K562 (cell line): ENCODE measurements around the gene RPTOR. TPM values are rescaled to one million over a fixed set of nuclear protein-coding genes. Genes with fewer than 3 reads are reported as not detected.

Experiments used
- ATAC-seq: fragments of 200-7000 bp; cut with Tn5 transposase; 3 replicates; pipeline ENCODE4 v1.9.1; 2020; ENCODE audit warnings: moderate library complexity
- BruUV-seq: library from RNA; stranded (reverse); fragments of 400-500 nt; replicated peaks from 2 replicates; lab custom pipeline; 2021; lab: Mats Ljungman, UMichigan
- CTCF ChIA-PET: fragments of 300-600 bp; formaldehyde crosslinking; extraction: SDS; loops from one replicate; lab custom pipeline; 2021; ENCODE audit warnings: low intra/inter-chr PET ratio; lab: Yijun Ruan, JAX
- POLR2A ChIA-PET: fragments of 300-600, 350-650 bp; sonication (Branson Sonifier 250); formaldehyde crosslinking; extraction: SDS; loops from one replicate; lab custom pipeline; 2021; ENCODE audit warnings: antibody characterized with exemption, inconsistent platforms; lab: Yijun Ruan, JAX
- DNase-seq, 4 experiments: peaks; one replicate each; pipeline versions ENCODE4 v3.0.0 to v3.0.0-alpha.2; 2011 to 2018; ENCODE audit warnings: low spot score in 3 of 4, mixed read lengths in 3 of 4; ENCODE audit errors: extremely low read depth in 1 of 4
- FAIRE-seq: peaks from 2 replicates; lab custom pipeline; 2011; peaks lifted over from hg19 to GRCh38; lab: Jason Lieb, UNC
- H2AFZ ChIP-seq: 2 replicates; pipeline ENCODE4 v1.6.0; 2011; ENCODE audit warnings: low read depth, low read length, control low read depth, inconsistent platforms
- H3K27ac ChIP-seq: fragments of 200-600 bp; 3 replicates; pipeline ENCODE4 v1.8.0; 2011; ENCODE audit warnings: low read depth, mild to moderate bottlenecking, control low read depth, inconsistent platforms, low read length, moderate library complexity, mixed read lengths; ENCODE audit errors: extremely low read depth
- H3K27me3 ChIP-seq, 2 experiments: fragments of 300-600 bp in 1 of 2; 2 replicates in 1 of 2; 3 replicates in 1 of 2; pipeline versions ENCODE4 v1.6.0 to v1.8.0; 2011; ENCODE audit warnings: inconsistent platforms in 2 of 2, low read length in 2 of 2, mild to moderate bottlenecking in 1 of 2, mixed read lengths in 1 of 2, moderate library complexity in 1 of 2; ENCODE audit not compliant: control insufficient read depth in 2 of 2, insufficient read depth in 2 of 2
- H3K36me3 ChIP-seq: fragments of 300-600 bp; 3 replicates; pipeline ENCODE4 v1.8.0; 2011; ENCODE audit warnings: mild to moderate bottlenecking, low read length, inconsistent platforms; ENCODE audit not compliant: control insufficient read depth, insufficient read depth
- H3K4me1 ChIP-seq, 2 experiments: fragments of 200-600 bp in 1 of 2; replicated peaks in 1 of 2; 2 replicates in 1 of 2; 3 replicates in 1 of 2; pipeline versions ENCODE4 v1.5.1 to v1.8.0; 2011; ENCODE audit warnings: inconsistent platforms in 2 of 2, low read length in 2 of 2, mild to moderate bottlenecking in 1 of 2, mixed read lengths in 1 of 2, moderate library complexity in 1 of 2; ENCODE audit not compliant: control insufficient read depth in 2 of 2, insufficient read depth in 2 of 2
- H3K4me2 ChIP-seq: 2 replicates; pipeline ENCODE4 v1.6.1; 2011; ENCODE audit warnings: low read length, control low read depth, inconsistent platforms, mixed read lengths; ENCODE audit not compliant: insufficient read depth
- H3K4me3 ChIP-seq: fragments of 200-600 bp; sonication (generic), shearing (Covaris generic); 2 replicates; pipeline ENCODE4 v1.5.1; 2016; ENCODE audit warnings: control low read depth, inconsistent platforms
- H3K79me2 ChIP-seq: fragments of 200-600 bp; 3 replicates; pipeline ENCODE4 v1.8.0; 2011; ENCODE audit warnings: low read length, inconsistent platforms; ENCODE audit not compliant: control insufficient read depth, insufficient read depth
- H3K9ac ChIP-seq, 2 experiments: 2 replicates each; pipeline versions ENCODE4 v1.6.0 to v1.6.1; 2011; ENCODE audit warnings: low read depth in 2 of 2, low read length in 2 of 2, control low read depth in 1 of 2, inconsistent platforms in 1 of 2, mild to moderate bottlenecking in 1 of 2, mixed read lengths in 1 of 2; ENCODE audit not compliant: insufficient read depth in 1 of 2
- H3K9me1 ChIP-seq: one replicate; pipeline ENCODE4 v1.6.0; 2011; ENCODE audit warnings: inconsistent platforms, mild to moderate bottlenecking, low read length, moderate library complexity; ENCODE audit not compliant: control insufficient read depth, insufficient read depth
- H3K9me3 ChIP-seq: replicated peaks from 2 replicates; pipeline ENCODE4 v1.5.1; 2011; ENCODE audit warnings: low read depth, low read length, inconsistent platforms; ENCODE audit not compliant: control insufficient read depth, insufficient read depth
- H4K20me1 ChIP-seq: replicated peaks from 2 replicates; pipeline ENCODE4 v1.6.1; 2011; ENCODE audit warnings: low read length, inconsistent platforms, mixed read lengths; ENCODE audit not compliant: control insufficient read depth, insufficient read depth
- BRD9 ChIP-seq: fragments of 450-650 bp; IDR thresholded peaks from 2 replicates; pipeline ENCODE4 v1.6.1; 2018; ENCODE audit warnings: low read depth; ENCODE audit not compliant: partially characterized antibody
- ETV5 ChIP-seq: sonication (generic); formaldehyde crosslinking; IDR thresholded peaks from 2 replicates; pipeline ENCODE4 v1.4.0; 2020; ENCODE audit warnings: low read depth, mild to moderate bottlenecking, missing genetic modification reagents
- MCM2 ChIP-seq: fragments of 450-650 bp; IDR thresholded peaks from 2 replicates; pipeline ENCODE4 v1.6.1; 2017; ENCODE audit warnings: low read depth, mild to moderate bottlenecking
- MLLT1 ChIP-seq, 2 experiments: fragments of 450-650 bp; IDR thresholded peaks; 2 replicates each; pipeline ENCODE4 v1.6.1; 2016
- PRPF4 ChIP-seq: fragments of 200-400 bp; formaldehyde crosslinking; IDR thresholded peaks from one replicate; pipeline ENCODE4 v1.6.1; 2017; ENCODE audit warnings: low read length, low read depth, mild to moderate bottlenecking; ENCODE audit not compliant: insufficient read depth, poor library complexity, severe bottlenecking
- RBM17 ChIP-seq: fragments of 200-400 bp; formaldehyde crosslinking; IDR thresholded peaks from 2 replicates; pipeline ENCODE4 v1.6.1; 2017; ENCODE audit warnings: low read depth, mild to moderate bottlenecking, low read length, borderline replicate concordance
- RHOXF2B ChIP-seq: fragments of 250-450 bp; sonication (Bioruptor Pico); conservative IDR thresholded peaks from 2 replicates; pipeline ENCODE4 v1.5.1; 2021
- TRIM24 ChIP-seq, 2 experiments: fragments of 450-650 bp; IDR thresholded peaks; 2 replicates each; pipeline ENCODE4 v1.6.1; 2016
- ZFX ChIP-seq: sonication (generic); formaldehyde crosslinking; IDR thresholded peaks from 2 replicates; pipeline ENCODE4 v1.8.0; 2022; ENCODE audit warnings: mild to moderate bottlenecking, missing genetic modification reagents, moderate library complexity
- ZKSCAN1 ChIP-seq: fragments of 150-350 bp; IDR thresholded peaks from 2 replicates; pipeline ENCODE4 v1.6.1; 2016; ENCODE audit warnings: low read depth, low read length
- WGBS: fragments of 100-300 bp; shearing (Covaris generic); methylation state at CpG from one replicate; pipeline ENCODE4 v1.1.6; 2016; ENCODE audit warnings: low coverage, mixed read lengths; ENCODE audit not compliant: insufficient coverage; ENCODE audit errors: missing lambda C conversion rate; 5-methylcytosine and 5-hydroxymethylcytosine counted together
- in situ Hi-C: fragments of 300-500 bp; cut with MboI; formaldehyde crosslinking; loops from 4 replicates; pipeline ENCODE4 v1.15.0; 2018; ENCODE audit warnings: inconsistent platforms, mixed read lengths
- intact Hi-C: fragments of 100-400 bp; cut with micrococcal nuclease; formaldehyde crosslinking; loops from 2 replicates; pipeline ENCODE4 v1.14.2; 2022
- polyA plus RNA-seq, 8 experiments: library from polyadenylated mRNA; depleted of rRNA in 4 of 8; stranded (reverse) in 5 of 8; unstranded in 3 of 8; fragments of >200 nt; fragmentation: Nextera tagmentation in 2 of 8; fragmentation: Illumina TruSeq in 1 of 8; extraction: Ambion mirVana in 2 of 8; extraction: Trizol in 1 of 8; gene quantifications; 2 replicates each; pipeline versions ENCODE4 v1.2.1 to v1.2.3, GENCODE V29; 2011 to 2014; ENCODE audit warnings: inconsistent platforms in 1 of 8, missing spikeins in 1 of 8
- total RNA-seq, 7 experiments: library from RNA; depleted of rRNA in 6 of 7; stranded (reverse); fragments of >200 nt in 6 of 7; fragmentation: Illumina TruSeq in 2 of 7; extraction: Trizol in 2 of 7; gene quantifications; 2 replicates each; pipeline versions ENCODE4 v1.2.1 to v1.2.3, GENCODE V29; 2011 to 2021; ENCODE audit warnings: low replicate concordance in 1 of 7
- TF ChIP-seq, protein P1 (sequence below), 2 experiments: IDR thresholded peaks in 1 of 2; conservative IDR thresholded peaks in 1 of 2; 2 replicates each; pipeline ENCODE4 v1.6.1; 2016; ENCODE audit warnings: low read depth in 2 of 2, mild to moderate bottlenecking in 1 of 2, missing compliant biosample characterization in 1 of 2, missing genetic modification characterization in 1 of 2, moderate library complexity in 1 of 2
- TF ChIP-seq, protein P2 (sequence below): fragments of 450-650 bp; formaldehyde crosslinking; IDR thresholded peaks from 2 replicates; pipeline ENCODE4 v1.4.0; 2022; ENCODE audit warnings: mild to moderate bottlenecking, moderate library complexity
- TF ChIP-seq, protein P3 (sequence below), 2 experiments: fragments of 450-650 bp in 1 of 2; sonication (generic) in 1 of 2; formaldehyde crosslinking in 1 of 2; IDR thresholded peaks in 1 of 2; conservative IDR thresholded peaks in 1 of 2; 2 replicates each; pipeline versions ENCODE4 v1.6.1 to v1.8.1; 2016 to 2023; ENCODE audit warnings: mild to moderate bottlenecking in 2 of 2, moderate library complexity in 2 of 2, inconsistent platforms in 1 of 2, missing genetic modification reagents in 1 of 2

Gene RPTOR
- total and polyA plus RNA-seq, 9 of the 15 experiments (the other 6 are each of a cell fraction or from before 2014, with no cell fraction given), result 0.24 to 54.1 (median 10.2) TPM

DNA sequence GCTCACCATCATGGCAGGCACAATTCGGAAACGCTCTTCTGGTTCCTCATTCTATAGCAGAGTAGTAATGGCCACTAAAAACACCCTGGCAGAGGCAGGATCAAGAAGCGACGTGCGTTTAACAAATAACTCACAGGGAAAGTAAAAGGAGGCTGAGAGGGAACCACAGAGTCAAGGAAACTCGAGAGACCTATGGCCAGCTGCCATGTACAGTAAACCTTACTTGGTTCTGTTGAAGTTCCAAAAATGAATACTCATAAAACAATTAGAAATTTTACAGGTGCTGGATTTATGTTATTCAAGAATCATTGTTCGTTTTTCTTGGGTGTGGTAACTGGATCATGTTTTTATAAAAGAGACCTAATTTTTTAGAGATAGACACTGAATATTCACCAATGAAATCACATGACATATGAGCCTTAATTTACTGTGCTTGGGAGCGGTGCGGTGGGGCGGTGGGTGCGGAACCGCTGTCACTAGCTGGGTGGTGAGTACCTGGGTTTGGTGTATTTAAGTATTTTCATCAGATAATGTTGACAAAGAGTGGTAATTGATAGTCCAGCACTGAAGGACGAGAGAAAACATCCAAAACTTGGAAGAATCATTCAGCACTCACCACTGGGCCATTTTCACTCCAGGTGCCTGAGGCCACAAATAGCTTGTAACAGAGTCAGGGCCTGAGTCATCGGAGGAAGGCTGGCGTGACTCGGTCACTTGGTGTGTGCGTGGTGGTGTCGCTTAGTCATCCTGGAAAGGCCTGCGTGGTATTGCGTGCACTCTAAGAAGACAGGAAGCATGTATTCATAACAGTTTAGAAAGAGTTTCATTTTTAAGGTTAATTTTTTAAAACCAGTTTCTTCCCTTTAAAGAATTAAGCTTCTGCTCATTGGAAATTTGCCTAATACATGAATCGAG is 311.6 kb downstream of the RPTOR start:
- H3K9ac ChIP-seq, result peak overlapping the region; percentile 59 to 77; a peak in 3 of 4 replicates
- intact Hi-C loops, result no loop called here
- POLR2A ChIA-PET, result interaction anchor here (0.8 to 2.5 kb wide), 6 partner anchors 8 to 189 kb away, joined by 3 to 9 read pairs (median 6); no protein-coding TSS in a partner anchor
- no peak for TF ChIP-seq RHOXF2B (CRISPR knock-in tag)
- TF ChIP-seq MCM2, result no peak
- TF ChIP-seq, protein P1, sequence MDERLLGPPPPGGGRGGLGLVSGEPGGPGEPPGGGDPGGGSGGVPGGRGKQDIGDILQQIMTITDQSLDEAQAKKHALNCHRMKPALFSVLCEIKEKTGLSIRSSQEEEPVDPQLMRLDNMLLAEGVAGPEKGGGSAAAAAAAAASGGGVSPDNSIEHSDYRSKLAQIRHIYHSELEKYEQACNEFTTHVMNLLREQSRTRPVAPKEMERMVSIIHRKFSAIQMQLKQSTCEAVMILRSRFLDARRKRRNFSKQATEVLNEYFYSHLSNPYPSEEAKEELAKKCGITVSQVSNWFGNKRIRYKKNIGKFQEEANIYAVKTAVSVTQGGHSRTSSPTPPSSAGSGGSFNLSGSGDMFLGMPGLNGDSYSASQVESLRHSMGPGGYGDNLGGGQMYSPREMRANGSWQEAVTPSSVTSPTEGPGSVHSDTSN (CRISPR knock-in tag; IDR thresholded peaks at IDR 0.05; ENCODE audit: low read depth), result no peak
- TF ChIP-seq, protein P1 (tag; conservative IDR thresholded peaks at IDR 0.05; ENCODE audit: low read depth), result no peak
- TF ChIP-seq ZFX, result peak; percentile 69
- peak in 1 of 2 experiments; percentile 89; a peak in 2 of 4 replicates for TF ChIP-seq MLLT1 (IDR thresholded peaks at IDR 0.05)
- TF ChIP-seq BRD9, result peak; percentile 29
- TF ChIP-seq, protein P2, sequence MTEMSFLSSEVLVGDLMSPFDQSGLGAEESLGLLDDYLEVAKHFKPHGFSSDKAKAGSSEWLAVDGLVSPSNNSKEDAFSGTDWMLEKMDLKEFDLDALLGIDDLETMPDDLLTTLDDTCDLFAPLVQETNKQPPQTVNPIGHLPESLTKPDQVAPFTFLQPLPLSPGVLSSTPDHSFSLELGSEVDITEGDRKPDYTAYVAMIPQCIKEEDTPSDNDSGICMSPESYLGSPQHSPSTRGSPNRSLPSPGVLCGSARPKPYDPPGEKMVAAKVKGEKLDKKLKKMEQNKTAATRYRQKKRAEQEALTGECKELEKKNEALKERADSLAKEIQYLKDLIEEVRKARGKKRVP (CRISPR knock-in tag), result 0 out of 2 replicates have a peak, but pooled peaks have one; percentile 25
- TF ChIP-seq TRIM24 (IDR thresholded peaks at IDR 0.05), result peak; percentile 40 to 66; a peak in 2 of 4 replicates
- TF ChIP-seq PRPF4, result no peak
- no peak for TF ChIP-seq ZKSCAN1
- 0 out of 2 replicates have a peak, but pooled peaks have one; percentile 39 for TF ChIP-seq ETV5 (CRISPR knock-in tag)
- no peak for TF ChIP-seq RBM17
- TF ChIP-seq, protein P3, sequence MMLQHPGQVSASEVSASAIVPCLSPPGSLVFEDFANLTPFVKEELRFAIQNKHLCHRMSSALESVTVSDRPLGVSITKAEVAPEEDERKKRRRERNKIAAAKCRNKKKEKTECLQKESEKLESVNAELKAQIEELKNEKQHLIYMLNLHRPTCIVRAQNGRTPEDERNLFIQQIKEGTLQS (IDR thresholded peaks at IDR 0.05), result peak; percentile 97
- TF ChIP-seq, protein P3 (CRISPR knock-in tag; conservative IDR thresholded peaks at IDR 0.05), result peak; percentile 86; the same call in 1 of the 2 replicates

More for the DNA sequence above, 311.6 kb downstream of the RPTOR start:
- WGBS, result 48% methylated on average over 20 of the region's 21 CpGs
- Histone ChIP-seq H3K27ac (peak overlapping the region; percentile 97), H3K4me2 (peak overlapping the region; percentile 57), H3K9me1 (no peaks in the 10 kb centered on the region), H3K9me3 (no peaks in the 10 kb centered on the region), H3K36me3 (peaks cover 42% of the 10 kb centered on the region; the same call in 2 of the 3 replicates), H4K20me1 (no peaks in the 10 kb centered on the region), H3K4me3 (no peak overlapping the region), H3K4me1 (peaks cover 14 to 56% of the 10 kb centered on the region in 2 experiments), H3K27me3 (no peaks in the 10 kb centered on the region), H2AFZ (peak overlapping the region; percentile 58), H3K79me2 (no peaks in the 10 kb centered on the region)
- CTCF ChIA-PET, result interaction anchor here (1.1 kb wide), 1 partner anchor 10 kb away, joined by 3 read pairs; no protein-coding TSS in a partner anchor
- in situ Hi-C loops, result no loop called here
- FAIRE-seq (peak; percentile 99), ATAC-seq (peak; percentile 99), DNase-seq (peak; percentile 75 to 91 (median 80))
- TSS peak; percentile 13 for BruUV-seq
